GM12873 (cell line): Measurements from ENCODE around the gene CHTOP.

Experiments
- TF ChIP-seq, protein P1 (sequence below): IDR thresholded peaks from 2 replicates; pipeline ENCODE4 v1.5.1; 2012; ENCODE audit warnings: low read depth, mild to moderate bottlenecking, moderate library complexity, low read length, control low read depth; ENCODE audit not compliant: insufficient read depth; ENCODE audit errors: missing control alignments

CHTOP gene

DNA sequence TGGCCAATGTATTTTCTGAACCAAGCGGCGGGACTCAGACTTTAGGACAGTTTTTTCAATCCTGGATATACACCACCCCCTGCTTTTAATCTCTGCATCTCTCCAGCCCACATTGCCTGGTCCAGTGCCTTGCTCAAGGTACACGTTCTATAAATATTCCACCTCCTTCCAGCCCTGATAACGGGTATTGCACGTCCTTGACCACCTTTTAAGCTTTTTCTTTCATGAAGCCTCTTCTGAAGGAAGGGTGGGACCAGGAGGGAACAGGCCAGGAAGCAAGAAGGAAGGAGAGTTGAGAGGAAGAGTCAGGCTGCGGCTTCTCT is 24.3 kb upstream of the CHTOP start:
- TF ChIP-seq, protein P1, sequence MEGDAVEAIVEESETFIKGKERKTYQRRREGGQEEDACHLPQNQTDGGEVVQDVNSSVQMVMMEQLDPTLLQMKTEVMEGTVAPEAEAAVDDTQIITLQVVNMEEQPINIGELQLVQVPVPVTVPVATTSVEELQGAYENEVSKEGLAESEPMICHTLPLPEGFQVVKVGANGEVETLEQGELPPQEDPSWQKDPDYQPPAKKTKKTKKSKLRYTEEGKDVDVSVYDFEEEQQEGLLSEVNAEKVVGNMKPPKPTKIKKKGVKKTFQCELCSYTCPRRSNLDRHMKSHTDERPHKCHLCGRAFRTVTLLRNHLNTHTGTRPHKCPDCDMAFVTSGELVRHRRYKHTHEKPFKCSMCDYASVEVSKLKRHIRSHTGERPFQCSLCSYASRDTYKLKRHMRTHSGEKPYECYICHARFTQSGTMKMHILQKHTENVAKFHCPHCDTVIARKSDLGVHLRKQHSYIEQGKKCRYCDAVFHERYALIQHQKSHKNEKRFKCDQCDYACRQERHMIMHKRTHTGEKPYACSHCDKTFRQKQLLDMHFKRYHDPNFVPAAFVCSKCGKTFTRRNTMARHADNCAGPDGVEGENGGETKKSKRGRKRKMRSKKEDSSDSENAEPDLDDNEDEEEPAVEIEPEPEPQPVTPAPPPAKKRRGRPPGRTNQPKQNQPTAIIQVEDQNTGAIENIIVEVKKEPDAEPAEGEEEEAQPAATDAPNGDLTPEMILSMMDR, result no peak

DNA sequence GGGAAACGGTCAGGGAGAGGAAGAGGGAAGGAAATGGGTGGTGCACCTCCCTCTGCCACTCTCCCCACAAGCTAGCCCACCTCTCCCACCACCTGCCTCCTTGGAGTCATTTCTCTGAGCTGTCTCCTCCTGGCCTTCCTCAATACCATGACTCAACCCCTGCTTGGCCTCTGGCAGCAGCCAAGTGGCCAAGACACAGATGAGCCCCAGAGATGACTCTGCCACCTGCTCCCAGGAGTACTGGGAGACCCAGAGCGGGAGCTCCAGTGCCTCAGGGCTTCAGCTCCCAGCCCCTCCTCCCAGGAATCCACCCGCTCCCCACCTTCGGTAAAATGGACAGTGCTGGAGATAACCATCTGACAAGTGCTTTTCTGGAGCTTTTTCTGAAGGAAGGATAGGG is 23.5 kb upstream of the CHTOP start:
- TF ChIP-seq, protein P1, result no peak

DNA sequence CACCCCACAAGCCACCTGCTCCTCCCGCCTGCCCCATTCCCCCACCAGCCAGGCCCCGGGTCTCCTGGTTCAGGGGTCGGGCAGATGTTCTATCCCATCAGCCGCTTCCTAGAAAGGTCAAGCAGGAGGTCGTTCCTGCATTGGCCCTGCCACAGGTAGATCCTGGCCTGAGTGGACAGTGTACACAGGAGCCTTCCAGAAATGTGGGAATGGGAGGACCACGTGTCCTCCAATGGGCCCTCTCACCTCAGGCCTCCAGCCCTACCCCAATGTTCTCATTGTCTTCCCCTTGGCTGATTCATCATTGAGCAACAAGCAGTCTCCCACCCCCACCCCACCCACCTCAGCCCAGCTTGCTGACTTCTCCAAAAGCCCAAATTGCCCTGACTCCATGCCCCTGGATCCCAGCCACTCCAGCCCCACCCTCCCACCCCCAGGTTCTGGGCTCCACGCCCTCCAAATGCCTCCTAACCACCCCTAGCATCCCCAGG is 23.0 kb upstream of the CHTOP start:
- TF ChIP-seq, protein P1, result no peak

DNA sequence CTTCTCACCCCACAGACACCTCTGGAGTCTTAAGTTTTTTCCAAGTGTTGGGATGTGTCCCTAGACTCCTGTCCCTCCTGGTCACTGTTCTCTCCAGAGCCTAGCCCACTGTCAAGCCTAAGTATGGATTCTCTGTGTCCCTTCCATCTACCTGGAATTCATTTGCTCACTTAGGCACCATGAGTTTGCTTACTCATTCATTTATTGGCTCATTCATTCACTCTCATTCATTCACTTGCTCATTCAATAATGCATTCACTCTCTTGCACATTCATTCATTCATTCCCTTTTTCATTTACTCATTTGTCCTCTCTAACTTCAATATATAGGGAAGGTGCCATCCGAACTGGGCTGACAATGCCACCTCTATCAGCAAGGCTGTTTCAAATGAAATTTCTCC is 22.5 kb upstream of the CHTOP start:
- TF ChIP-seq, protein P1, result no peak

DNA sequence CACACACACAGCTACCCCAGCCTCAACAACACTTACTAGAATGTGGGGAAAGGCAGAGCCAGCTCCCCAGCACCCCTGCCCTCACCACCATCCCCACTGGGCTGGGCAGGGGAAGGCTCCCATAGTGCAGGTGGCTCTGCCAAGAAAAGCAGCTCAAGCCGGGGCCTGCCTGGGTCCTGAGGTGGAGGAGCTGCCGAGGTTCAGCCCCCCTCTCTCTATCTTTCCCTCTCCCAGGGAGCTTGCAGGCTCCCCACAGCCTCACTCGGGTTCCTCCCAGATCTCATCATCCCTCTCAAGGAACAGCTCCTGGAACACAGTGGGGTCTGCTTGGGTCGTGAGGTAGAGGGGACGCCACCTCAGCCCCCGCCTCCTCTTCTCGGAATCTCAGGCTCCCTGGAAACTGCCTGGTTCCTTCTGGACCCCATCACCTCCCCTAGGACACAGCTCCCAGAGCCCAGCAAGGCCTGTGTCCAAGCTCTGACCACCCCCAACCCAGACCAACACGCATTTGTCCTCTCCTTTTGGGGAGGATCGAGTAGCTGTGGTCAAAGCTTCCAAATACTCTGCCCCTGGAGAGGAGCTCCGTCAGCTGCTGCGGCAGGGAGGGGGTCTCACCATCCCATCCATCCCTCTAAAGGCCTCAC is 21.6 kb upstream of the CHTOP start:
- TF ChIP-seq, protein P1, result no peak

DNA sequence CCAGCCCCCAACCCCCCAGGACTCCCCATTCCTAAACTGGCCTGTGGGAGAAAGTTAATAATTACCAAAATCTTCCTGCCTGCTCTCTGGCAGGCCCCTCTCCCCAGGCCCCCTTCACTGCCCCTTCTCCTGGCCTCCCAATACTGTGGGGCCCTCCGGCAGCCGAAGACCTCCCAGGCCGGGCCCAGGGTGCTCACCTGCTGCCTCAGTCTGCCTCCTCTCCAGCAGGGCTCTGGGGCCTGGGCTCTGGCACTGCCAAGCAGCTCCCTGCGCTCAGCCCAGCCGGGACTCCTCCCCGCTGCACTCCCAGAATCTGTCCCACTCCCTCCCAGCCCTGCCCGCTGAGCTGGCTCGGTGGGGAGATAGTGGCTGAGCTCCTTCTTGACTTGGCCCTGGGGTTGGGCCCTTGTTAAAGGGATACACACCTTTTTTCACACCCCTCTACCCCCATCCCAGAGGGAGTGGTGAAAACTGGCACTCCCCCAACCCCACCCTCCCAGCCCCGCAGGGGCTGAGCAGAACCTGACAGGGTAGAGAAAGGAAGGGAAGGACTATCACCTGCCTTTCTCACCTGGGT is 21.0 kb upstream of the CHTOP start, which contains the start of gene S100A16:
Gene S100A16, minus strand, starts transcription at position 383 of the 577 bp plus-strand sequence. CDS start 4,986 bp downstream, outside the sequence.
- TF ChIP-seq, protein P1, result no peak

DNA sequence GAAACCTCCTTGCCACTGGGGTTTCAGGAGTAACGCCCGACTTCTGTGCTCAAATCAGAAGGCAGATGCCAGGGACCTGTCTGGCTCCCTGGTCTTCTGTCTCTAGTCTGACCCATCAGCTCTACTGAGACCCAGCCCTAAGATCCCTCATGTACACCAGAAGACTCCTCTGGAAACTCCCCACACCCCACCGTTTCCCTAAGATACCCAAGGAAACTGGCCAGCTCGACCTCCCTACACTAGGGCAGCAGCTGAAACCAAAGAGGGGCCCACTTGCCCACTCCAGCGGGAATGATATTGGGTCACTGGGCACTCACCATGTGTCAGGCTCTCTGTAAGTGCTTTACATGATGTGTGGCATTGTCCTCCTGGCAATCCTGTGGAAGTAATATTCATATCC is 20.5 kb upstream of the CHTOP start:
- TF ChIP-seq, protein P1, result no peak
